NCI-H2227 (cell line): ENCODE results near the gene HRAS.

Source experiments
- DNase-seq: peaks from one replicate; lab custom pipeline; 2025; ENCODE audit not compliant: unreplicated experiment; lab: John Stamatoyannopoulos, UW

HRAS gene

GRCh38 chr11:554428-555226 lies 19.3 kb upstream of the HRAS start:
- DNase-seq = peak; percentile 95

DNA sequence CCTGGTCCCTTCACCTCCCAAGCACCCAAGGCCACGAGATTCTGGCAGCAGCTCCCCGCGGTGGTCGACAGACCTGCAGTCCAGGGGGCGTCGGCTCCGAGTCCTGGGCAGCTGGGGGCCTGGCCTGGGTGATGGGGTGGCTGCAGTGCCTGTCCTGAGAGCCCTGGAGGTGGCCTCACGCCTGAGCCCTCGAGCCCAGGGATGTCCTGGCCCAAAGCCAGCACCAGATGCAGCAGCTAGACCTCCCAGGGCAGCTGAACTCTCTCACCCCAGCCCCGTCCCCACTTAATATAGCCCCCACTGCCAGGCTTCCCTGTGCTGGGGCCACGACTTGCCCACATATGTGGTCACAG lies 18.6 kb upstream of the HRAS start:
- no peak for DNase-seq

DNA sequence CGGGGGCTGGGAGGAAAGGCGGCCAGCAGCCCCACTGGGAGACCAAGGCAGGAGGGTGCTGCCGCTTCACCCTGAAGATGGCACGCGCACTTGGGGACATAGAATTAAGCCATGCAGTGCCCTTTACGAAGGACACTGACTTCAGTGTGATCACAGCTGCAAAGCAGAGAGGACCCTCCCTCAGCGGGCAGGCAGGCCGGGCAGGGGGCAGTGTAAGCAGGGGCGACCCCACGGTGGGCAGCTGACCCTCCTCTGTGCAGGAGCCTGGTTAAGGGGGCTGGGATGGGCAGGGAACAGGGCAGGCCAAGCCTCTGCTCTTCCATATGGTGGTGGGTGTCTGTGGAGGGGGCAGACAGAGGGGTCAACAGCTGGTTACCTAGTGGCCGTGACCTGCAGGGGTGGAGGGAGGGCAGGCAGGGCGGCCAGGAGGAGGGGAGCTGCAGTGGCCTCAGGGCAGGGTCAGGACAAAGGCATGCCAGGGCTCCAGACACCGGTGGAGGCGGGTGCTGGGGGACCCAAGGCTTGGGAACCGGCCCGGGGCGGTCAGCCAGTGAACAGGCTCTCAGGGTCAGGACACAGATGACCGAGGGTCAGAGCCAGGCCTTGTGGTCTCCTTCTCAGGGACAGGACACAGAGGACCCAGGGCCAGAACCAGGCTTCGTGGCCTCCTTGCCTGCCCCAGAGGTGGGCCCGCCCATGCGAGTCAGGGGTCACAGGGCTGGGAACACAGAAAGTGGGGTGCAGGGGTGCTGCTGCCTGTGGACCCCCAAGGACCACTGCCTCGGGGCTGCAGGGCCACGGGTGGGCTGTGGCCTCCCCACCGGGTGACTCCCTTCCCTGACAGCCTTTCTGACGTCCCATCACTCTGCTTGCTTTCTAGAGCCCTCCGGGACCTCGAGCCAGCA lies 18.0 kb upstream of the HRAS start:
- DNase-seq = no peak

- no peak for DNase-seq
Observed at GRCh38 chr11:551596-551995, 16.2 kb upstream of the HRAS start.

- DNase-seq = no peak
Observed at GRCh38 chr11:551131-551530, 15.8 kb upstream of the HRAS start.

- DNase-seq = no peak
Observed at GRCh38 chr11:550746-551085, 15.3 kb upstream of the HRAS start.

- DNase-seq = no peak
Observed at GRCh38 chr11:550021-550745, 14.8 kb upstream of the HRAS start.

DNA sequence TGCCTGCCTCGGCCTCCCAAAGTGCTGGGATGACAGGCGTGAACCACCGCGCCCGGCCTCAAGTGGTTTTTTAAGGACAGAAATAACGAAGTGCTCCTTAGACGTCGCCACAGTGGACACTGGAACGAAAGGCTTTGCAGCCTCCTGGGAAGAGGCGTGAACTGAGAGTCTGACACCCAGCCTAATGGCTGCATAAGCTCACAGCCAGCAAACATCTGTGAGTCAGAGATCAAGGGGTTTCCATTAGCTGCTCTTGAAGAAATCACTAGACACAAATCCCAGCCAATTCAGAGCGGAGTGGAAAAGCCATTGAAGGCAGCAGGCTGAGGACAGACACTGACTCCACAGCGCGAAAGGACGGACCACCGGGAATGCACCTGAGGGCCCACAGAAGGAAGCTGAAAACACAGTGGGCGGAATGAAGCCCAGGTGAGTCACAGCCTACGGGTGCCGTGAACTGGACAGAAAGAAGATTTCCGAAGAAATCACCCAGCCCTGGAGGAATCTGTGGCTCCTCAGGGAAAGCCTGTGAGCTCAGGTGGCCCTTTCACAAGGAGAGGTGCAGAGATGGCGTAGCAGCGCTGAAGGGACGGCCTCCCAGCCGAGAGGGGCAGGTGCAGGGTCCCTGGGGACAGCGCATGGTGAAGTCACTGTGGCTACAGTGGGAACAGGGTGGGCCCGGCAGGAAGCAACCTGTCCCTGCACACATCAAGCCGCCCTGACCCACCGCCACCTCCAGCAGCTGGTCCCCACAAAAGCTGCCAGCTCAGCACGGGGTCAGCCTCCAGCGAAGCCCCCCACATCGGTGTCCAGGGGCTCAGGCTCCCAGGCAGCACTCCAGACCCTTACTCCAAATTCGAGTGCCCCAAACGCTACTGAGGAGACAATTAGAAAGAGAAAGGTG lies 13.6 kb upstream of the HRAS start:
- DNase-seq = peak; percentile 86

DNA sequence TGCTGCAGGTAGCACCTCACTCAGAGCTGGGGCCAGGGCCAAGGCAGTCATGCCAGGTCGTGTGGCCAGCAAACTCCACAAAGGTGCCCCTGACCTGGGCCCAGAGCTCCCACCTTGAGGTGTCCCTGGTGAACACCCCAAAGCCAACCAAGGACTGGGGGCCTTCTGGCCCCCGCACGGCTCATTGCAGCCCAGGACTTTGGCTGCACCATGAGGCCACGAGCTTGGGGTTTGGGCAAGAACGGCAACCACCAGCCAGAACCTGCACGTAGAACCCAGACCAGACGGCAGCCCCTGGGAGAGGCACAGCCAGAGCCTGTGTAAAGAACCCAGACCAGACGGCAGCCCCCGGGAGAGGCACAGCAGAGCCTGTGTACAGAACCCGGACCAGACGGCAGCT lies 9.8 kb upstream of the HRAS start:
- DNase-seq = no peak

DNA sequence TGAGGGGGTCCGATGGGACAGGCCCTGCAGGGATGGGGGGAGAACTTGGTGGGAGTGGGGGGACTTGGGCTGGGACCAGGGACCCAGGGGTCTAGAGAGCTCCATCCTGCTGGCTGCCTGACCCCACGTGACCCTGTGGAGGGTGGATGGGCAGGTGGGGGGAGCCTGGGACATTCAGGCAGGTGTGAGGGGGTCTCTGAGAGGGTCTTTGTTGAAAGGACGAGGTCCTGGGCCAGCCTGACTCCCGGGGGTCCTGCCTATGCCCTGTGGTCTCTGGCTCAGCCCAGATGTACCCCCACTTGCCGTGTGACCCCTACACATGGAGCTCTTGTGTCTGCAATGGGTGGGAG lies 9.4 kb upstream of the HRAS start:
- DNase-seq = no peak

DNA sequence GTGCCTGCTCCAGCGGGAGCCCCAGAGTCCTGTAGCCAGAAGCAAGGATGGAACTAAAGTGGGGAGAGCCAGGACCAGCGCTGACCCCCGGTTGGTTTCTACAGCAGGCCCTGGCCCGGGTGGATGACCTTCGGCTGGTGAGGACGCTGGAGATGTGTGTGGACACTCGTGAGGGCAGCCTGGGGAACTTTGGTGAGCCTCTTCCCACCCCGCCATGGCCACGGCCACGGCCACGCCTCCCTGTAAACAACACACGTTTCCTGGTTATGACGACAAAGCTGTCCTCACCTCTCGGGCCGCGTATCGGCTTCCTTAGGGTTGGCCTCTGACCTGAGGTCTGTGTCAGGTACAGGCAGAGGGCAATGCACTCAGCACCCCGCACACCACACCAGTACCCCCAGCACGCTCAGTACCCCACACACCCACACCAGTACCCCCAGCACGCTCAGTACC lies 6.1 kb upstream of the HRAS start:
- DNase-seq = no peak

DNA sequence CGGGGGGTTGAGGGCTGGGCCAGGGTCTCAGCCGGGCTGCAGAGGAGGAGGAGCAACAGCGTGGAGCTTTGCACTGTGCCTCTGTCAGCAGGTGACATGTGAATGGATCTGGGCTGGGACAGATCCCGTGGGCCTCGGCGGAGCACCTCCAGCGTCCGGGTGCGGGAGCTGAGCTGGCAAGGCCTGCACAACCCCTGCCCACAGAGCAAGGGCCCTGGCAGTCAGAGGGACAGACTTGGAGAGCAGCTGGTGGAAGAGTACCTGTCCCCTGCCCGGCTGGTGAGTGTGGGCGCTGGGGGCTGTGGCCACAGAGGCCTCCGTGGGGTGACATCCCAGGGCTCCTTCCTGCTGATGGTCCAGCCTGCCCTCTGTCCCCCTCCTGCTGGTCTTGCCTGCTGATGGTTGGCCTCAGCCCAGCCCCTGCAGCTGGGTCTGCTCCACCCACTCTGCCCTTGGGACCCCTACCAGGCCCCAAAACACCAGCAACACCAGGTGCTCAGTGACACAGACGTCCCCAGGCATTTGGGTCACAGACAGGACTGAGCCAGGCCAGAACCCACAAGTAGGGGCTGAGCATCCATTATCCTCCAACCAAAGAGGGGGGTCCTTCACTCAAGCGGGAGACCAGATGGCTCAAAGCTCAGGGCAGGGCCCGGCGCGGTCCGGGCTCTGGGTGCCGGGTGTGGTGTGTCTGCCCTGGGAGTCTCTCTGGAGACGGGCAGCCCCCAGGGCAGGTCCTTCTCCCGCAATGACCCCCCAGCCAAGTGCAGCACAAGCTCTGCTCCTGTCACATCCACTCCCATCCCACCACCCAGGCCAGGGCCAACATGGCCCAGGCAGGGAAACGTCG lies 5.4 kb upstream of the HRAS start:
- no peak for DNase-seq

- DNase-seq = no peak
Observed at GRCh38 chr11:539971-540481, 4.7 kb upstream of the HRAS start.

- DNase-seq = no peak
Observed at GRCh38 chr11:538431-539051, 3.2 kb upstream of the HRAS start.

GRCh38 chr11:537622-538430 lies 2.5 kb upstream of the HRAS start:
- DNase-seq = no peak

- no peak for DNase-seq
Observed at GRCh38 chr11:536841-537621, 1.7 kb upstream of the HRAS start, which contains the start of gene LRRC56. LRRC56 (plus strand) TSS chr11:537527; CDS start chr11:540685, 3,158 bp downstream.

- peak; percentile 84 for DNase-seq
Observed at GRCh38 chr11:535210-535518, 212 bp downstream of the HRAS start.
